ENCODE results near the gene SEPHS2.

SEPHS2 gene

GRCh38 chr16:30394592-30395154, 51.0 kb downstream of the SEPHS2 start:
- Histone ChIP-seq H3K4me1 (ENCODE audit: control insufficient read depth, insufficient read depth, low read length, poor library complexity, severe bottlenecking) (peaks cover 11% of the 10 kb centered on the region), H3K9me3 (ENCODE audit: control insufficient read depth, low read length) (no peaks in the 10 kb centered on the region), H3K27ac (ENCODE audit: insufficient read depth, low read length, poor library complexity, severe bottlenecking) (peak overlapping the region; percentile 58), H3K36me3 (ENCODE audit: control insufficient read depth, insufficient read depth, low read length) (peaks cover 14% of the 10 kb centered on the region), H3K27me3 (replicated peaks; ENCODE audit: control insufficient read depth, insufficient read depth, low read length, poor library complexity, severe bottlenecking) (no peaks in the 10 kb centered on the region), H3K4me3 (ENCODE audit: insufficient read depth, low read depth, low read length, poor library complexity, severe bottlenecking) (peak overlapping the region; percentile 71)
- no peak for DNase-seq
